Immature natural killer cell (primary cell): ENCODE measurements around the gene CLDN1. TPM values are rescaled to one million over a fixed set of nuclear protein-coding genes. Genes with fewer than 3 reads are reported as not detected.
"Not testable (repeated sequence)": the region's sequence is repeated elsewhere in the genome, so short reads cannot be mapped to it uniquely, and the experiment has no call there.

Experiments
- DNase-seq, 3 donors: peaks; one replicate each; pipeline ENCODE4 v3.0.0; 2022; ENCODE audit warnings: mixed read lengths in 1 of 3
- H3K27ac Mint-ChIP-seq, 6 donors: one replicate each; pipeline ENCODE4 v1.8.0; 2020; ENCODE audit warnings: mixed read lengths in 6 of 6, mild to moderate bottlenecking in 5 of 6, inconsistent platforms in 4 of 6, moderate library complexity in 3 of 6
- H3K27me3 Mint-ChIP-seq, 3 donors: one replicate each; pipeline ENCODE4 v1.8.0; 2020 to 2021; ENCODE audit warnings: low read depth in 3 of 3, mild to moderate bottlenecking in 3 of 3, mixed read lengths in 3 of 3, moderate library complexity in 3 of 3, inconsistent platforms in 1 of 3
- H3K36me3 Mint-ChIP-seq, 3 donors: one replicate each; pipeline ENCODE4 v1.8.0; 2020; ENCODE audit warnings: mixed read lengths in 3 of 3, inconsistent platforms in 2 of 3, mild to moderate bottlenecking in 2 of 3
- H3K4me1 Mint-ChIP-seq, 2 donors: one replicate each; pipeline ENCODE4 v1.8.0; 2020; ENCODE audit warnings: inconsistent platforms in 2 of 2, mild to moderate bottlenecking in 2 of 2, mixed read lengths in 2 of 2, moderate library complexity in 1 of 2
- H3K4me3 Mint-ChIP-seq, 5 donors: one replicate each; pipeline ENCODE4 v1.8.0; 2020; ENCODE audit warnings: mild to moderate bottlenecking in 5 of 5, mixed read lengths in 5 of 5, inconsistent platforms in 3 of 5, moderate library complexity in 3 of 5
- H3K9me3 Mint-ChIP-seq, 6 donors: one replicate each; pipeline ENCODE4 v1.8.0; 2020; ENCODE audit warnings: mild to moderate bottlenecking in 6 of 6, mixed read lengths in 6 of 6, inconsistent platforms in 4 of 6, moderate library complexity in 3 of 6
- polyA plus RNA-seq, 3 donors: library from polyadenylated mRNA; unstranded; fragments of 300-500 nt; fragmentation: Illumina TruSeq; gene quantifications; one replicate each; pipeline ENCODE4 v1.2.3, GENCODE V29; 2021

Gene CLDN1
- polyA plus RNA-seq, 3 donors from 2014 or later, result not detected

DNA sequence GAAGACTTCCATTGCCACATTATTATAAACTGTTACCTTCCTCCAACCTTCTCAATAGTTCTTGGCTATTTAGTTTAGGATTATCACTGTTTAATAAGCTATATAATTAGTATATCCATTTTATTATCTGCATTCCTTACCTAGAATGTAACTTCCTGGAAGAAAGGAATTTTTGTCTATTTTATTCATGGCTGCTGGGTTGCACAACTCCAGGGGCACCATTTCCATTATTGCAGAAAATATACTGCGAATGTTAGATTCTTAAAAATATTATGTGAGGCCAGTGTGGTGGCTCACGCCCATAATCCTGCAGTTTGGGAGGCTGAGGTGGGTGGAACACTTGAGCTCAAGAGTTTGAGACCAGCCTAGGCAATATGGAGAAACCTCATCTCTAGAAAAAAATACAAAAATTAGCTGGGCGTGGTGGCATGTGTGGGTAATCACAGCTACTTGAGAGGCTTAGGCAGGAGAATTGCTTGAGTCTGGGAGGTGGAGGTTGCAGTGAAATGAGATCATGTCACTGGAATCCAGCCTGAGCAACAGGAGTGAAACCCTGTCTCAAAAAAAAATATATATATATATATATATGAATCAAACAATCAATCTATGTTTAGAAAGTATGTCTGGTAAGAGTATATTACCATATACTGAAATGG, 19.9 kb downstream of the CLDN1 start:
- no peak for DNase-seq
- peaks cover 0 to 6% (median under 1%) of the 10 kb centered on the region in 6 donors for H3K9me3 Mint-ChIP-seq
- no peaks in the 10 kb centered on the region for H3K4me1 Mint-ChIP-seq
- H3K36me3 Mint-ChIP-seq, result no peaks in the 10 kb centered on the region
- H3K27me3 Mint-ChIP-seq, result peaks cover 0 to 3% (median 2%) of the 10 kb centered on the region in 3 donors
- no peak overlapping the region for H3K27ac Mint-ChIP-seq
- no peak overlapping the region for H3K4me3 Mint-ChIP-seq

GRCh38 chr3:190301591-190301990, 20.7 kb downstream of the CLDN1 start:
- Mint-ChIP-seq H3K4me3 (no peak overlapping the region), H3K9me3 (peaks cover 0 to 9% (median under 1%) of the 10 kb centered on the region in 6 donors), H3K4me1 (no peaks in the 10 kb centered on the region), H3K36me3 (no peaks in the 10 kb centered on the region), H3K27ac (no peak overlapping the region), H3K27me3 (peaks cover 0 to 3% (median 2%) of the 10 kb centered on the region in 3 donors)
- DNase-seq, result no peak

GRCh38 chr3:190299969-190300368, 22.3 kb downstream of the CLDN1 start:
- no peak overlapping the region for H3K4me3 Mint-ChIP-seq
- peaks cover 0 to 5% (median 4%) of the 10 kb centered on the region in 3 donors for H3K27me3 Mint-ChIP-seq
- H3K9me3 Mint-ChIP-seq, result peaks cover 0 to 9% (median under 1%) of the 10 kb centered on the region in 6 donors
- no peaks in the 10 kb centered on the region for H3K36me3 Mint-ChIP-seq
- no peak overlapping the region for H3K27ac Mint-ChIP-seq
- no peak for DNase-seq
- H3K4me1 Mint-ChIP-seq, result no peaks in the 10 kb centered on the region

- peaks cover 0 to 2% (median 2%) of the 10 kb centered on the region in 3 donors for H3K27me3 Mint-ChIP-seq
- H3K36me3 Mint-ChIP-seq, result no peaks in the 10 kb centered on the region
- H3K4me1 Mint-ChIP-seq, result no peaks in the 10 kb centered on the region
- H3K27ac Mint-ChIP-seq, result no peak overlapping the region
- H3K4me3 Mint-ChIP-seq, result no peak overlapping the region
- H3K9me3 Mint-ChIP-seq, result peaks cover 2 to 25% (median 8%) of the 10 kb centered on the region in 6 donors
- DNase-seq, result no peak
These were observed 28.2 kb downstream of the CLDN1 start for GRCh38 chr3:190294030-190294429.

GRCh38 chr3:190293621-190294020, 28.6 kb downstream of the CLDN1 start:
- H3K4me3 Mint-ChIP-seq, result no peak overlapping the region
- no peaks in the 10 kb centered on the region for H3K36me3 Mint-ChIP-seq
- H3K4me1 Mint-ChIP-seq, result no peaks in the 10 kb centered on the region
- H3K9me3 Mint-ChIP-seq, result peaks cover 2 to 29% (median 8%) of the 10 kb centered on the region in 6 donors
- no peak for DNase-seq
- H3K27me3 Mint-ChIP-seq, result peaks cover 0 to 2% (median 2%) of the 10 kb centered on the region in 3 donors
- H3K27ac Mint-ChIP-seq, result no peak overlapping the region

GRCh38 chr3:190291994-190292584, 30.2 kb downstream of the CLDN1 start:
- Mint-ChIP-seq H3K36me3 (no peaks in the 10 kb centered on the region), H3K27ac (no peak overlapping the region), H3K4me3 (no peak overlapping the region), H3K27me3 (peaks cover 0 to 2% (median 2%) of the 10 kb centered on the region in 3 donors), H3K9me3 (peaks cover 6 to 37% (median 9%) of the 10 kb centered on the region in 6 donors), H3K4me1 (no peaks in the 10 kb centered on the region)
- DNase-seq, result no peak

- H3K27ac Mint-ChIP-seq, result no peak overlapping the region
- H3K4me3 Mint-ChIP-seq, result no peak overlapping the region
- no peaks in the 10 kb centered on the region for H3K4me1 Mint-ChIP-seq
- peaks cover 0 to 4% (median 0%) of the 10 kb centered on the region in 3 donors for H3K36me3 Mint-ChIP-seq
- no peaks in the 10 kb centered on the region for H3K27me3 Mint-ChIP-seq
- H3K9me3 Mint-ChIP-seq, result peaks cover 11 to 43% (median 17%) of the 10 kb centered on the region in 6 donors
- DNase-seq, result no peak
These were observed 32.3 kb downstream of the CLDN1 start for GRCh38 chr3:190289989-190290388.

GRCh38 chr3:190288836-190289235, 33.4 kb downstream of the CLDN1 start:
- Mint-ChIP-seq H3K27me3 (no peaks in the 10 kb centered on the region), H3K4me3 (no peak overlapping the region), H3K9me3 (peaks cover 15 to 43% (median 22%) of the 10 kb centered on the region in 6 donors), H3K27ac (no peak overlapping the region), H3K4me1 (no peaks in the 10 kb centered on the region), H3K36me3 (peaks cover 0 to 4% (median 0%) of the 10 kb centered on the region in 3 donors)
- no peak for DNase-seq

GRCh38 chr3:190286014-190286413, 36.2 kb downstream of the CLDN1 start:
- H3K27ac Mint-ChIP-seq, result no peak overlapping the region
- DNase-seq, result no peak
- H3K9me3 Mint-ChIP-seq, result peaks cover 13 to 35% (median 23%) of the 10 kb centered on the region in 6 donors
- H3K4me1 Mint-ChIP-seq, result no peaks in the 10 kb centered on the region
- H3K4me3 Mint-ChIP-seq, result no peak overlapping the region
- H3K36me3 Mint-ChIP-seq, result peaks cover 0 to 4% (median 0%) of the 10 kb centered on the region in 3 donors
- peaks cover 0 to 2% (median 0%) of the 10 kb centered on the region in 3 donors for H3K27me3 Mint-ChIP-seq

- peaks cover 0 to 3% (median 2%) of the 10 kb centered on the region in 3 donors for H3K27me3 Mint-ChIP-seq
- no peak overlapping the region for H3K4me3 Mint-ChIP-seq
- no peak for DNase-seq
- H3K4me1 Mint-ChIP-seq, result no peaks in the 10 kb centered on the region
- peaks cover 7 to 20% (median 14%) of the 10 kb centered on the region in 6 donors for H3K9me3 Mint-ChIP-seq
- peaks cover 0 to 4% (median 0%) of the 10 kb centered on the region in 3 donors for H3K36me3 Mint-ChIP-seq
- no peak overlapping the region for H3K27ac Mint-ChIP-seq
These were observed 40.8 kb downstream of the CLDN1 start for GRCh38 chr3:190281308-190282051.

GRCh38 chr3:190279690-190280089, 42.6 kb downstream of the CLDN1 start:
- peaks cover 0 to 10% (median 6%) of the 10 kb centered on the region in 6 donors for H3K9me3 Mint-ChIP-seq
- H3K4me3 Mint-ChIP-seq, result no peak overlapping the region
- no peak overlapping the region for H3K27ac Mint-ChIP-seq
- DNase-seq, result no peak
- peaks cover 0 to 3% (median 2%) of the 10 kb centered on the region in 3 donors for H3K27me3 Mint-ChIP-seq
- no peaks in the 10 kb centered on the region for H3K36me3 Mint-ChIP-seq
- H3K4me1 Mint-ChIP-seq, result no peaks in the 10 kb centered on the region

GRCh38 chr3:190272747-190273146, 49.5 kb downstream of the CLDN1 start:
- Mint-ChIP-seq H3K9me3 (peaks cover 2 to 13% (median 5%) of the 10 kb centered on the region in 6 donors), H3K27me3 (peaks cover 0 to 3% (median 0%) of the 10 kb centered on the region in 3 donors), H3K4me3 (no peak overlapping the region), H3K36me3 (peaks cover 0 to 3% (median 0%) of the 10 kb centered on the region in 3 donors), H3K4me1 (no peaks in the 10 kb centered on the region), H3K27ac (no peak overlapping the region)
- DNase-seq, result no peak

GRCh38 chr3:190269101-190269500, 53.1 kb downstream of the CLDN1 start:
- H3K9me3 Mint-ChIP-seq, result peaks cover 2 to 13% (median 4%) of the 10 kb centered on the region in 6 donors
- H3K27ac Mint-ChIP-seq, result no peak overlapping the region
- no peaks in the 10 kb centered on the region for H3K4me1 Mint-ChIP-seq
- DNase-seq, result no peak
- H3K36me3 Mint-ChIP-seq, result peaks cover 0 to 3% (median 0%) of the 10 kb centered on the region in 3 donors
- H3K27me3 Mint-ChIP-seq, result no peaks in the 10 kb centered on the region
- no peak overlapping the region for H3K4me3 Mint-ChIP-seq

GRCh38 chr3:190267464-190267863, 54.8 kb downstream of the CLDN1 start:
- peaks cover 2 to 13% (median 3%) of the 10 kb centered on the region in 6 donors for H3K9me3 Mint-ChIP-seq
- H3K4me1 Mint-ChIP-seq, H3K27ac Mint-ChIP-seq, DNase-seq, H3K27me3 Mint-ChIP-seq, H3K4me3 Mint-ChIP-seq, H3K36me3 Mint-ChIP-seq: not testable (repeated sequence)
